HEK293 (cell line): ENCODE results near the gene GPAM.
A peak's percentile ranks its signal among the peaks of the same experiment; 100 is the strongest.

Experiments
- AEBP2 ChIP-seq: fragments of 450-650 bp; formaldehyde crosslinking; IDR thresholded peaks from 2 replicates; pipeline ENCODE4 v1.5.1; 2016; ENCODE audit warnings: missing biosample characterization, missing genetic modification characterization, borderline replicate concordance
- ATF2 ChIP-seq: fragments of 450-650 bp; formaldehyde crosslinking; IDR thresholded peaks from 2 replicates; pipeline ENCODE4 v1.5.1; 2016; ENCODE audit warnings: missing biosample characterization, missing genetic modification characterization, low read depth
- HOXC10 ChIP-seq: sonication (generic); formaldehyde crosslinking; IDR thresholded peaks from 2 replicates; pipeline ENCODE4 v1.8.1; 2023; ENCODE audit warnings: mild to moderate bottlenecking, missing genetic modification reagents
- KLF17 ChIP-seq: fragments of 450-650 bp; formaldehyde crosslinking; IDR thresholded peaks from 2 replicates; pipeline ENCODE4 v1.5.1; 2016; ENCODE audit warnings: missing biosample characterization, missing genetic modification characterization
- KLF8 ChIP-seq: fragments of 450-650 bp; formaldehyde crosslinking; IDR thresholded peaks from 2 replicates; pipeline ENCODE4 v1.5.1; 2016; ENCODE audit warnings: missing biosample characterization, missing genetic modification characterization
- MYNN ChIP-seq: fragments of 450-650 bp; formaldehyde crosslinking; IDR thresholded peaks from 2 replicates; pipeline ENCODE4 v1.5.1; 2016; ENCODE audit warnings: missing biosample characterization, missing genetic modification characterization, borderline replicate concordance
- PRDM1 ChIP-seq: fragments of 450-650 bp; formaldehyde crosslinking; IDR thresholded peaks from 2 replicates; pipeline ENCODE4; 2016; ENCODE audit warnings: missing biosample characterization, missing genetic modification characterization
- RBAK ChIP-seq: fragments of 450-650 bp; formaldehyde crosslinking; IDR thresholded peaks from 2 replicates; pipeline ENCODE4 v1.5.1; 2016; ENCODE audit warnings: missing biosample characterization, missing genetic modification characterization
- SCRT2 ChIP-seq: fragments of 450-650 bp; formaldehyde crosslinking; IDR thresholded peaks from 2 replicates; pipeline ENCODE4 v1.5.1; 2016; ENCODE audit warnings: missing biosample characterization, missing genetic modification characterization
- ZBTB10 ChIP-seq: fragments of 450-650 bp; formaldehyde crosslinking; IDR thresholded peaks from 2 replicates; pipeline ENCODE4 v1.5.1; 2016; ENCODE audit warnings: missing biosample characterization, missing genetic modification characterization
- ZBTB20 ChIP-seq: fragments of 450-650 bp; formaldehyde crosslinking; IDR thresholded peaks from 2 replicates; pipeline ENCODE4 v1.5.1; 2016; ENCODE audit warnings: missing biosample characterization, missing genetic modification characterization
- ZBTB21 ChIP-seq: fragments of 450-650 bp; formaldehyde crosslinking; IDR thresholded peaks from 2 replicates; pipeline ENCODE4 v1.5.1; 2017; ENCODE audit warnings: missing biosample characterization, missing genetic modification characterization
- ZBTB49 ChIP-seq: fragments of 450-650 bp; formaldehyde crosslinking; IDR thresholded peaks from 2 replicates; pipeline ENCODE4 v1.5.1; 2016; ENCODE audit warnings: missing biosample characterization, missing genetic modification characterization, low read depth
- ZBTB6 ChIP-seq: fragments of 450-650 bp; formaldehyde crosslinking; IDR thresholded peaks from 2 replicates; pipeline ENCODE4 v1.5.1; 2017; ENCODE audit warnings: missing biosample characterization, missing genetic modification characterization
- ZNF148 ChIP-seq: fragments of 450-650 bp; formaldehyde crosslinking; IDR thresholded peaks from 2 replicates; pipeline ENCODE4 v1.5.0; 2017; ENCODE audit warnings: missing biosample characterization, missing genetic modification characterization, borderline replicate concordance
- ZNF175 ChIP-seq: fragments of 450-650 bp; formaldehyde crosslinking; IDR thresholded peaks from 2 replicates; pipeline ENCODE4 v1.5.1; 2016; ENCODE audit warnings: missing biosample characterization, missing genetic modification characterization
- ZNF2 ChIP-seq: fragments of 450-650 bp; formaldehyde crosslinking; IDR thresholded peaks from 2 replicates; pipeline ENCODE4 v1.5.1; 2016; ENCODE audit warnings: missing biosample characterization, missing genetic modification characterization
- ZNF239 ChIP-seq: fragments of 450-650 bp; formaldehyde crosslinking; IDR thresholded peaks from 2 replicates; pipeline ENCODE4 v1.5.1; 2016; ENCODE audit warnings: missing biosample characterization, missing genetic modification characterization
- ZNF24 ChIP-seq: fragments of 450-650 bp; formaldehyde crosslinking; IDR thresholded peaks from 2 replicates; pipeline ENCODE4 v1.5.1; 2016; ENCODE audit warnings: missing biosample characterization, missing genetic modification characterization
- ZNF391 ChIP-seq: fragments of 450-650 bp; formaldehyde crosslinking; IDR thresholded peaks from 2 replicates; pipeline ENCODE4 v1.5.1; 2016; ENCODE audit warnings: low read depth, missing biosample characterization, missing genetic modification characterization, borderline replicate concordance
- ZNF473 ChIP-seq: fragments of 450-650 bp; formaldehyde crosslinking; IDR thresholded peaks from 2 replicates; pipeline ENCODE4 v1.5.1; 2017; ENCODE audit warnings: missing biosample characterization, missing genetic modification characterization
- ZNF510 ChIP-seq: fragments of 450-650 bp; formaldehyde crosslinking; IDR thresholded peaks from 2 replicates; pipeline ENCODE4 v1.5.1; 2018; ENCODE audit warnings: mild to moderate bottlenecking, missing genetic modification characterization, missing biosample characterization; ENCODE audit not compliant: insufficient replicate concordance
- ZNF571 ChIP-seq: fragments of 450-650 bp; formaldehyde crosslinking; IDR thresholded peaks from 2 replicates; pipeline ENCODE4 v1.5.0; 2017; ENCODE audit warnings: missing biosample characterization, missing genetic modification characterization
- ZNF580 ChIP-seq: fragments of 450-650 bp; formaldehyde crosslinking; IDR thresholded peaks from 2 replicates; pipeline ENCODE4 v1.5.1; 2016; ENCODE audit warnings: missing biosample characterization, missing genetic modification characterization
- ZNF624 ChIP-seq: fragments of 450-650 bp; formaldehyde crosslinking; IDR thresholded peaks from 2 replicates; pipeline ENCODE4 v1.5.1; 2017; ENCODE audit warnings: missing biosample characterization, missing genetic modification characterization
- ZNF704 ChIP-seq: fragments of 450-650 bp; formaldehyde crosslinking; IDR thresholded peaks from 2 replicates; pipeline ENCODE4 v1.5.1; 2016; ENCODE audit warnings: missing biosample characterization, missing genetic modification characterization

Gene GPAM

GRCh38 chr10:112209684-112210131 is 26.1 kb upstream of the GPAM start (continued):
- TF ChIP-seq ZBTB10 (tag by site-specific recombination) = no peak
- no peak for TF ChIP-seq ZNF571
- TF ChIP-seq ZBTB6 (tag by site-specific recombination) = no peak
- TF ChIP-seq MYNN = no peak
- TF ChIP-seq ZBTB21 = peak; percentile 88
- TF ChIP-seq ZNF624 = no peak
- TF ChIP-seq ZNF580 (tag by site-specific recombination) = no peak
- TF ChIP-seq ZNF2 (tag by site-specific recombination) = no peak
- TF ChIP-seq ZBTB49 (tag by site-specific recombination) = no peak
- no peak for TF ChIP-seq ZNF239 (tag by site-specific recombination)
- no peak for TF ChIP-seq AEBP2 (tag by site-specific recombination)
- TF ChIP-seq KLF8 = no peak
- no peak for TF ChIP-seq ZNF510 (tag by site-specific recombination)
- no peak for TF ChIP-seq SCRT2 (tag by site-specific recombination)
- TF ChIP-seq ZNF24 (tag by site-specific recombination) = peak; percentile 77; the same call in 1 of the 2 replicates
- peak; percentile 46; the same call in 1 of the 2 replicates for TF ChIP-seq ZBTB20
- no peak for TF ChIP-seq KLF17 (tag by site-specific recombination)
- no peak for TF ChIP-seq PRDM1 (tag by site-specific recombination)
- no peak for TF ChIP-seq ZNF148
- TF ChIP-seq HOXC10 (CRISPR knock-in tag) = no peak
- no peak for TF ChIP-seq RBAK
- no peak for TF ChIP-seq ZNF473
- no peak for TF ChIP-seq ZNF391 (tag by site-specific recombination)
- no peak for TF ChIP-seq ZNF704
- TF ChIP-seq ATF2 (tag by site-specific recombination) = no peak
- no peak for TF ChIP-seq ZNF175
